Breast epithelium (tissue), 4 donors: ENCODE results near the gene EFCAB5. TPM values are rescaled to one million over a fixed set of nuclear protein-coding genes. Genes with fewer than 3 reads are reported as not detected.
"Not testable (repeated sequence)": the region's sequence is repeated elsewhere in the genome, so short reads cannot be mapped to it uniquely, and the experiment has no call there.

ENCODE experiments used
- DNase-seq, 2 donors: peaks; one replicate each; pipeline ENCODE4 v3.0.0-alpha.2; 2019; ENCODE audit warnings: low spot score in 2 of 2
- H3K27ac ChIP-seq, 2 donors: fragments of 200-600 bp; sonication (generic) in 1 of 2; one replicate each; pipeline ENCODE4 v1.5.1; 2016 to 2019; ENCODE audit warnings: mild to moderate bottlenecking in 1 of 2
- H3K27me3 ChIP-seq, 2 donors: fragments of 200-600 bp; sonication (generic) in 1 of 2; one replicate each; pipeline versions ENCODE4 v1.5.1 to v1.6.0; 2017 to 2019; ENCODE audit warnings: control low read depth in 1 of 2, mild to moderate bottlenecking in 1 of 2
- H3K36me3 ChIP-seq: fragments of 200-600 bp; one replicate; pipeline ENCODE4 v1.5.1; 2019
- H3K4me1 ChIP-seq, 2 donors: fragments of 200-600 bp; sonication (generic); one replicate each; pipeline ENCODE4 v1.5.1; 2016 to 2019; ENCODE audit warnings: control low read depth in 1 of 2
- H3K4me3 ChIP-seq, 3 donors: fragments of 200-600 bp; sonication (generic); 1 replicate in 2 of 3; 2 replicates in 1 of 3; pipeline ENCODE4 v1.5.1; 2016 to 2019; ENCODE audit warnings: mild to moderate bottlenecking in 3 of 3, moderate library complexity in 2 of 3
- H3K9me3 ChIP-seq, 2 donors: fragments of 200-600 bp; sonication (generic) in 1 of 2; one replicate each; pipeline ENCODE4 v1.5.1; 2016 to 2019; ENCODE audit warnings: control low read depth in 1 of 2
- CTCF ChIP-seq, 3 donors: fragments of 450-650 bp; IDR thresholded peaks; one replicate each; pipeline ENCODE4 v1.5.1; 2016 to 2017; ENCODE audit warnings: antibody characterized with exemption in 3 of 3, mild to moderate bottlenecking in 3 of 3, moderate library complexity in 3 of 3
- POLR2A ChIP-seq: fragments of 450-650 bp; IDR thresholded peaks from one replicate; pipeline ENCODE4 v1.6.1; 2016; ENCODE audit warnings: antibody characterized with exemption, mild to moderate bottlenecking, moderate library complexity
- POLR2AphosphoS5 ChIP-seq, 3 donors: sonication (generic); formaldehyde crosslinking; IDR thresholded peaks; one replicate each; pipeline ENCODE4 v1.6.1; 2017; ENCODE audit warnings: antibody characterized with exemption in 3 of 3
- intact Hi-C: fragments of 100-400 bp; cut with DNase I; formaldehyde crosslinking; loops from one replicate; pipeline ENCODE4 v1.15.1; 2023; ENCODE audit warnings: low total_unique reads
- total RNA-seq, 3 donors: library from RNA; depleted of rRNA; stranded (reverse); fragments of >200 nt; gene quantifications; one replicate each; pipeline ENCODE4 v1.1.0, GENCODE V29; 2016

EFCAB5 gene
- total RNA-seq, 3 donors from 2014 or later, result 0.29 to 0.80 TPM; not detected in 1

GRCh38 chr17:30117675-30118081 is 176.2 kb downstream of the EFCAB5 start:
- Histone ChIP-seq H3K9me3 (no peaks in the 10 kb centered on the region), H3K27me3 (no peaks in the 10 kb centered on the region), H3K36me3 (no peaks in the 10 kb centered on the region), H3K27ac (peak overlapping the region; percentile 98 to 99), H3K4me1 (peaks cover 0 to 6% of the 10 kb centered on the region in 2 donors), H3K4me3 (peak overlapping the region; percentile 72 to 87 (median 73))
- no peak for DNase-seq
- TF ChIP-seq POLR2A, result no peak
- no peak for TF ChIP-seq POLR2AphosphoS5 (IDR thresholded peaks at IDR 0.05)
- TF ChIP-seq CTCF (IDR thresholded peaks at IDR 0.05), result no peak
- intact Hi-C loops, result no loop called here

GRCh38 chr17:30118635-30119034 is 177.2 kb downstream of the EFCAB5 start:
- H3K27me3 ChIP-seq, H3K4me3 ChIP-seq, intact Hi-C loops, H3K9me3 ChIP-seq, H3K36me3 ChIP-seq, DNase-seq, H3K27ac ChIP-seq, H3K4me1 ChIP-seq: not testable (repeated sequence)

GRCh38 chr17:30124273-30124796 is 182.9 kb downstream of the EFCAB5 start:
- H3K4me3 ChIP-seq, result no peak overlapping the region
- H3K27ac ChIP-seq, result no peak overlapping the region
- DNase-seq, result no peak
- H3K27me3 ChIP-seq, result no peaks in the 10 kb centered on the region
- H3K4me1 ChIP-seq, result no peaks in the 10 kb centered on the region
- no peaks in the 10 kb centered on the region for H3K9me3 ChIP-seq
- H3K36me3 ChIP-seq, result no peaks in the 10 kb centered on the region
- intact Hi-C loops, result no loop called here
- no peak for TF ChIP-seq POLR2A
- TF ChIP-seq POLR2AphosphoS5 (IDR thresholded peaks at IDR 0.05), result no peak
- no peak for TF ChIP-seq CTCF (IDR thresholded peaks at IDR 0.05)

GRCh38 chr17:30130121-30130520 is 188.7 kb downstream of the EFCAB5 start:
- intact Hi-C loops, result no loop called here
- no peaks in the 10 kb centered on the region for H3K4me1 ChIP-seq
- no peaks in the 10 kb centered on the region for H3K9me3 ChIP-seq
- TF ChIP-seq POLR2AphosphoS5 (IDR thresholded peaks at IDR 0.05) (no peak), CTCF (IDR thresholded peaks at IDR 0.05) (no peak), POLR2A (no peak)
- no peak overlapping the region for H3K4me3 ChIP-seq
- DNase-seq, result no peak
- H3K27ac ChIP-seq, result no peak overlapping the region
- H3K27me3 ChIP-seq, result no peaks in the 10 kb centered on the region
- H3K36me3 ChIP-seq, result no peaks in the 10 kb centered on the region

- no peaks in the 10 kb centered on the region for H3K27me3 ChIP-seq
- no peak overlapping the region for H3K27ac ChIP-seq
- H3K36me3 ChIP-seq, result no peaks in the 10 kb centered on the region
- TF ChIP-seq POLR2AphosphoS5 (IDR thresholded peaks at IDR 0.05) (no peak), POLR2A (no peak)
- no peaks in the 10 kb centered on the region for H3K4me1 ChIP-seq
- no peak for DNase-seq
- no peak overlapping the region for H3K4me3 ChIP-seq
- no peaks in the 10 kb centered on the region for H3K9me3 ChIP-seq
- intact Hi-C loops, result no loop called here
Measured at GRCh38 chr17:30132615-30133014, 191.2 kb downstream of the EFCAB5 start.

GRCh38 chr17:30133197-30133596 is 191.8 kb downstream of the EFCAB5 start:
- intact Hi-C loops, result no loop called here
- TF ChIP-seq POLR2A (no peak), POLR2AphosphoS5 (IDR thresholded peaks at IDR 0.05) (no peak), CTCF (IDR thresholded peaks at IDR 0.05) (no peak)
- H3K27ac ChIP-seq, result no peak overlapping the region
- no peaks in the 10 kb centered on the region for H3K4me1 ChIP-seq
- H3K36me3 ChIP-seq, result no peaks in the 10 kb centered on the region
- H3K9me3 ChIP-seq, result no peaks in the 10 kb centered on the region
- no peaks in the 10 kb centered on the region for H3K27me3 ChIP-seq
- H3K4me3 ChIP-seq, result no peak overlapping the region
- no peak for DNase-seq
